HepG2 (cell line): ENCODE results near the gene TNFRSF18. TPM values are rescaled to one million over a fixed set of nuclear protein-coding genes. Genes with fewer than 3 reads are reported as not detected.
A peak's percentile ranks its signal among the peaks of the same experiment; 100 is the strongest.

ENCODE experiments used
- AGO2 ChIP-seq: fragments of 200-400 bp; formaldehyde crosslinking; optimal IDR thresholded peaks from 2 replicates; pipeline ENCODE3; 2017; ENCODE audit warnings: mild to moderate bottlenecking, low read depth, low read length, moderate library complexity
- ATAD3A ChIP-seq: sonication (generic); formaldehyde crosslinking; IDR thresholded peaks from 2 replicates; pipeline ENCODE4 v1.4.0; 2020; ENCODE audit warnings: missing genetic modification reagents
- BRD4 ChIP-seq: sonication (generic); formaldehyde crosslinking; IDR thresholded peaks from 2 replicates; pipeline ENCODE4 v1.4.0; 2020; ENCODE audit warnings: missing genetic modification reagents
- CBFB ChIP-seq: sonication (generic); formaldehyde crosslinking; IDR thresholded peaks from 2 replicates; pipeline ENCODE4 v1.4.0; 2020; ENCODE audit warnings: missing genetic modification reagents
- CENPT ChIP-seq: sonication (generic); formaldehyde crosslinking; IDR thresholded peaks from 2 replicates; pipeline ENCODE4 v1.8.0; 2022; ENCODE audit warnings: low read depth, mild to moderate bottlenecking, moderate library complexity, missing genetic modification reagents
- CHD2 ChIP-seq: IDR thresholded peaks from 2 replicates; pipeline ENCODE4 v1.6.1; 2011; ENCODE audit warnings: low read depth, low read length, improper control_type of control experiment
- GABPB1 ChIP-seq: IDR thresholded peaks from 2 replicates; pipeline ENCODE4 v1.6.1; 2016; ENCODE audit warnings: mild to moderate bottlenecking, missing genetic modification reagents, moderate library complexity, missing compliant biosample characterization
- MAFG ChIP-seq: sonication (generic); formaldehyde crosslinking; IDR thresholded peaks from 2 replicates; pipeline ENCODE4 v1.5.1; 2020; ENCODE audit warnings: mild to moderate bottlenecking, missing genetic modification reagents
- MED1 ChIP-seq: sonication (generic); formaldehyde crosslinking; IDR thresholded peaks from 2 replicates; pipeline ENCODE4 v1.4.0; 2020; ENCODE audit warnings: missing genetic modification reagents
- NFKBIZ ChIP-seq: IDR thresholded peaks from 2 replicates; pipeline ENCODE4 v1.6.1; 2018; ENCODE audit warnings: missing genetic modification reagents, missing compliant biosample characterization
- PHF21A ChIP-seq: sonication (generic); formaldehyde crosslinking; IDR thresholded peaks from 2 replicates; pipeline ENCODE4 v1.5.0; 2020; ENCODE audit warnings: mild to moderate bottlenecking, missing genetic modification reagents
- RXRA ChIP-seq: sonication (generic); formaldehyde crosslinking; IDR thresholded peaks from 2 replicates; pipeline ENCODE4 v1.5.1; 2020; ENCODE audit warnings: missing genetic modification reagents
- RXRB ChIP-seq: IDR thresholded peaks from 2 replicates; pipeline ENCODE4 v1.6.1; 2016; ENCODE audit warnings: borderline replicate concordance, missing genetic modification reagents, missing compliant biosample characterization
- SAP130 ChIP-seq: IDR thresholded peaks from 2 replicates; pipeline ENCODE4 v1.6.1; 2016; ENCODE audit warnings: low read depth
- ZNF160 ChIP-seq: sonication (generic); formaldehyde crosslinking; IDR thresholded peaks from 2 replicates; pipeline ENCODE4 v1.8.0; 2022; ENCODE audit warnings: mild to moderate bottlenecking, inconsistent platforms, missing genetic modification reagents
- ZNF501 ChIP-seq: sonication (generic); formaldehyde crosslinking; IDR thresholded peaks from 2 replicates; pipeline ENCODE4 v1.5.1; 2020; ENCODE audit warnings: mild to moderate bottlenecking, moderate library complexity, missing genetic modification reagents
- ZNF605 ChIP-seq: sonication (generic); formaldehyde crosslinking; IDR thresholded peaks from 2 replicates; pipeline ENCODE4 v1.8.0; 2022; ENCODE audit warnings: mild to moderate bottlenecking, missing genetic modification reagents
- ZNF614 ChIP-seq: IDR thresholded peaks from 2 replicates; pipeline ENCODE4 v1.6.1; 2018; ENCODE audit warnings: missing biosample characterization, missing genetic modification reagents, inconsistent platforms, borderline replicate concordance
- ZNF703 ChIP-seq: sonication (generic); formaldehyde crosslinking; IDR thresholded peaks from 2 replicates; pipeline ENCODE4 v1.5.1; 2020; ENCODE audit warnings: missing genetic modification reagents, mild to moderate bottlenecking, moderate library complexity, borderline replicate concordance
- polyA plus RNA-seq, 8 experiments: library from polyadenylated mRNA; depleted of rRNA in 3 of 8; stranded (reverse) in 7 of 8; unstranded in 1 of 8; fragments of >200 nt; fragmentation: Illumina TruSeq in 4 of 8; extraction: Trizol in 4 of 8; gene quantifications; 2 replicates each; pipeline versions ENCODE4 v1.2.1 to v1.2.3, GENCODE V29; 2011 to 2016; ENCODE audit warnings: low read depth in 4 of 8, missing spikeins in 1 of 8, mixed read lengths in 1 of 8; ENCODE audit not compliant: insufficient read depth in 1 of 8
- total RNA-seq, 5 experiments: library from RNA; depleted of rRNA; stranded (reverse); fragments of >200 nt; fragmentation: Illumina TruSeq; extraction: Trizol; gene quantifications; 2 replicates each; pipeline ENCODE4 v1.2.3, GENCODE V29; 2016; ENCODE audit warnings: low read depth in 1 of 5
- TF ChIP-seq, protein P1 (sequence below): sonication (generic); formaldehyde crosslinking; IDR thresholded peaks from 2 replicates; pipeline ENCODE4 v1.4.0; 2020; ENCODE audit warnings: missing genetic modification reagents, borderline replicate concordance
- TF ChIP-seq, protein P2 (sequence below): IDR thresholded peaks from 2 replicates; pipeline ENCODE4 v1.6.1; 2016
- TF ChIP-seq, protein P3 (sequence below): sonication (generic); formaldehyde crosslinking; IDR thresholded peaks from 2 replicates; pipeline ENCODE4 v1.4.0; 2020; ENCODE audit warnings: missing genetic modification reagents
- TF ChIP-seq, protein P4 (sequence below): sonication (generic); formaldehyde crosslinking; IDR thresholded peaks from 2 replicates; pipeline ENCODE4 v1.4.0; 2020; ENCODE audit warnings: mild to moderate bottlenecking, missing genetic modification reagents
- TF ChIP-seq, protein P5 (sequence below): sonication (generic); formaldehyde crosslinking; IDR thresholded peaks from 2 replicates; pipeline ENCODE4 v1.4.0; 2020; ENCODE audit warnings: missing genetic modification reagents; ENCODE audit errors: not compliant biosample characterization

The TNFRSF18 gene
- total and polyA plus RNA-seq, 2 of the 13 experiments (the other 11 are each of a cell fraction or from before 2014, with no cell fraction given): not detected

DNA sequence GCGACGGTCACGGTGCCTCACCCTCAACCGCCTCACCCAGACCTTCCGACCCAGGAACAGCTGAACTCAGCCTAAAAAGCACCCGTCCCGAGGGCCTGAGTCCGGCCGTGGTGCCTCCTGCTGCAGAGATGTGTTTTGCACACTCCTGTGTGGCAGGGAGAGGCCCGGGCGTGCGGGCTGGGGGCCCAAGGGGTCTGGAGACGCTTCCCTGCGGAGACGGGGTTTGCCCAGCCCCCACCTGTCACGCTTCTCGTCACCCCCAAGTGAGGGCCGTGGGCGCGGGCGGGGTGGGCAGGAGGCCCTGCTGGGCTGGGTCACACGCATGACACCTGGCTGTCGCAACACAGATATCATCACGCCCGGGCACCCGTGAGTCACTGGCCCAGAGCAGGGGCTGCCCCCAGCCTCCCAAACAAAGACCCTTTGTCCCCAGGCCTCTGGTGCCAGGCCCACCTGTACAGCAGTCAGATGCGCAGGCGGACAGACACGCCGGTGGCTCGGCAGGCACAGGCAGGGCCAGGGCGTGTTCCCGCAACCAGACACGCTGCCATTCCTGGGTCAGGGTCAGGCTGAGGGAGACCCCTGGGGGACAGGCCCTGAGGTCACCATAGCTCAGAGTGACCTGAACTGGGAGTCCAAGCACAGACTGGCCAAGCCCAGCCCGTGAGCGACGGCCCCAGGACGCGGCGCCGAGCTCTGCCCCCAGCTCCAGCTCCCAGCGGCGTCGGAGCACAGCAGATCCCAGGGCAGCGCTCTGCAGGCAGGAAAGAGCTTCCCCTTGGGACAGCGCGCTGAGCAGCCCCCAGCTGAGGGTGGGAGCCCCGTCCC is 31.7 kb upstream of the TNFRSF18 start (continued):
- TF ChIP-seq, protein P1, sequence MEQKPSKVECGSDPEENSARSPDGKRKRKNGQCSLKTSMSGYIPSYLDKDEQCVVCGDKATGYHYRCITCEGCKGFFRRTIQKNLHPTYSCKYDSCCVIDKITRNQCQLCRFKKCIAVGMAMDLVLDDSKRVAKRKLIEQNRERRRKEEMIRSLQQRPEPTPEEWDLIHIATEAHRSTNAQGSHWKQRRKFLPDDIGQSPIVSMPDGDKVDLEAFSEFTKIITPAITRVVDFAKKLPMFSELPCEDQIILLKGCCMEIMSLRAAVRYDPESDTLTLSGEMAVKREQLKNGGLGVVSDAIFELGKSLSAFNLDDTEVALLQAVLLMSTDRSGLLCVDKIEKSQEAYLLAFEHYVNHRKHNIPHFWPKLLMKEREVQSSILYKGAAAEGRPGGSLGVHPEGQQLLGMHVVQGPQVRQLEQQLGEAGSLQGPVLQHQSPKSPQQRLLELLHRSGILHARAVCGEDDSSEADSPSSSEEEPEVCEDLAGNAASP (CRISPR knock-in tag): peak; percentile 78; the same call in 1 of the 2 replicates
- TF ChIP-seq SAP130 (CRISPR knock-in tag) (peak; percentile 91), ZNF614 (CRISPR knock-in tag) (no peak), ZNF501 (CRISPR knock-in tag) (peak; percentile 23), CBFB (CRISPR knock-in tag) (peak; percentile 38; the same call in 1 of the 2 replicates), RXRA (CRISPR knock-in tag) (peak; percentile 89), MED1 (CRISPR knock-in tag) (peak; percentile 71), ZNF605 (CRISPR knock-in tag) (0 out of 2 replicates have a peak, but pooled peaks have one; percentile 31), GABPB1 (CRISPR knock-in tag) (peak; percentile 62; the same call in 1 of the 2 replicates), BRD4 (CRISPR knock-in tag) (peak; percentile 75; the same call in 1 of the 2 replicates), MAFG (CRISPR knock-in tag) (no peak), CENPT (CRISPR knock-in tag) (0 out of 2 replicates have a peak, but pooled peaks have one; percentile 12), ATAD3A (CRISPR knock-in tag) (no peak), ZNF160 (CRISPR knock-in tag) (peak; percentile 77), CHD2 (no peak; the same call in 1 of the 2 replicates), RXRB (CRISPR knock-in tag) (peak; percentile 78), AGO2 (peak; percentile 42), ZNF703 (CRISPR knock-in tag) (peak; percentile 69; the same call in 1 of the 2 replicates), NFKBIZ (CRISPR knock-in tag) (peak; percentile 59; the same call in 1 of the 2 replicates), PHF21A (peak; percentile 85)
- TF ChIP-seq, protein P2, sequence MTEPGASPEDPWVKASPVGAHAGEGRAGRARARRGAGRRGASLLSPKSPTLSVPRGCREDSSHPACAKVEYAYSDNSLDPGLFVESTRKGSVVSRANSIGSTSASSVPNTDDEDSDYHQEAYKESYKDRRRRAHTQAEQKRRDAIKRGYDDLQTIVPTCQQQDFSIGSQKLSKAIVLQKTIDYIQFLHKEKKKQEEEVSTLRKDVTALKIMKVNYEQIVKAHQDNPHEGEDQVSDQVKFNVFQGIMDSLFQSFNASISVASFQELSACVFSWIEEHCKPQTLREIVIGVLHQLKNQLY (CRISPR knock-in tag): peak; percentile 80; the same call in 1 of the 2 replicates
- TF ChIP-seq, protein P3, sequence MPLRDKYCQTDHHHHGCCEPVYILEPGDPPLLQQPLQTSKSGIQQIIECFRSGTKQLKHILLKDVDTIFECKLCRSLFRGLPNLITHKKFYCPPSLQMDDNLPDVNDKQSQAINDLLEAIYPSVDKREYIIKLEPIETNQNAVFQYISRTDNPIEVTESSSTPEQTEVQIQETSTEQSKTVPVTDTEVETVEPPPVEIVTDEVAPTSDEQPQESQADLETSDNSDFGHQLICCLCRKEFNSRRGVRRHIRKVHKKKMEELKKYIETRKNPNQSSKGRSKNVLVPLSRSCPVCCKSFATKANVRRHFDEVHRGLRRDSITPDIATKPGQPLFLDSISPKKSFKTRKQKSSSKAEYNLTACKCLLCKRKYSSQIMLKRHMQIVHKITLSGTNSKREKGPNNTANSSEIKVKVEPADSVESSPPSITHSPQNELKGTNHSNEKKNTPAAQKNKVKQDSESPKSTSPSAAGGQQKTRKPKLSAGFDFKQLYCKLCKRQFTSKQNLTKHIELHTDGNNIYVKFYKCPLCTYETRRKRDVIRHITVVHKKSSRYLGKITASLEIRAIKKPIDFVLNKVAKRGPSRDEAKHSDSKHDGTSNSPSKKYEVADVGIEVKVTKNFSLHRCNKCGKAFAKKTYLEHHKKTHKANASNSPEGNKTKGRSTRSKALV: peak; percentile 70; the same call in 1 of the 2 replicates
- TF ChIP-seq, protein P4, sequence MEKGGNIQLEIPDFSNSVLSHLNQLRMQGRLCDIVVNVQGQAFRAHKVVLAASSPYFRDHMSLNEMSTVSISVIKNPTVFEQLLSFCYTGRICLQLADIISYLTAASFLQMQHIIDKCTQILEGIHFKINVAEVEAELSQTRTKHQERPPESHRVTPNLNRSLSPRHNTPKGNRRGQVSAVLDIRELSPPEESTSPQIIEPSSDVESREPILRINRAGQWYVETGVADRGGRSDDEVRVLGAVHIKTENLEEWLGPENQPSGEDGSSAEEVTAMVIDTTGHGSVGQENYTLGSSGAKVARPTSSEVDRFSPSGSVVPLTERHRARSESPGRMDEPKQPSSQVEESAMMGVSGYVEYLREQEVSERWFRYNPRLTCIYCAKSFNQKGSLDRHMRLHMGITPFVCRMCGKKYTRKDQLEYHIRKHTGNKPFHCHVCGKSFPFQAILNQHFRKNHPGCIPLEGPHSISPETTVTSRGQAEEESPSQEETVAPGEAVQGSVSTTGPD (CRISPR knock-in tag): peak; percentile 44; the same call in 1 of the 2 replicates
- TF ChIP-seq, protein P5, sequence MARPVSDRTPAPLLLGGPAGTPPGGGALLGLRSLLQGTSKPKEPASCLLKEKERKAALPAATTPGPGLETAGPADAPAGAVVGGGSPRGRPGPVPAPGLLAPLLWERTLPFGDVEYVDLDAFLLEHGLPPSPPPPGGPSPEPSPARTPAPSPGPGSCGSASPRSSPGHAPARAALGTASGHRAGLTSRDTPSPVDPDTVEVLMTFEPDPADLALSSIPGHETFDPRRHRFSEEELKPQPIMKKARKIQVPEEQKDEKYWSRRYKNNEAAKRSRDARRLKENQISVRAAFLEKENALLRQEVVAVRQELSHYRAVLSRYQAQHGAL (CRISPR knock-in tag): no peak
